OCI-LY7 (cell line): ENCODE results near the gene THPO.

Experiments
- EZH2phosphoT487 ChIP-seq: fragments of 200-600 bp; sonication (generic); IDR thresholded peaks from 2 replicates; pipeline ENCODE4 v1.6.1; 2018; ENCODE audit warnings: low read depth, borderline replicate concordance, mild to moderate bottlenecking, mixed run types, antibody characterized with exemption, low read length, moderate library complexity, mixed read lengths
- TF ChIP-seq, protein P1 (sequence below): fragments of 200-600 bp; sonication (generic); conservative IDR thresholded peaks from 2 replicates; pipeline ENCODE4 v1.5.1; 2014; ENCODE audit warnings: mild to moderate bottlenecking, antibody characterized with exemption, low read length, moderate library complexity, mixed read lengths

DNA sequence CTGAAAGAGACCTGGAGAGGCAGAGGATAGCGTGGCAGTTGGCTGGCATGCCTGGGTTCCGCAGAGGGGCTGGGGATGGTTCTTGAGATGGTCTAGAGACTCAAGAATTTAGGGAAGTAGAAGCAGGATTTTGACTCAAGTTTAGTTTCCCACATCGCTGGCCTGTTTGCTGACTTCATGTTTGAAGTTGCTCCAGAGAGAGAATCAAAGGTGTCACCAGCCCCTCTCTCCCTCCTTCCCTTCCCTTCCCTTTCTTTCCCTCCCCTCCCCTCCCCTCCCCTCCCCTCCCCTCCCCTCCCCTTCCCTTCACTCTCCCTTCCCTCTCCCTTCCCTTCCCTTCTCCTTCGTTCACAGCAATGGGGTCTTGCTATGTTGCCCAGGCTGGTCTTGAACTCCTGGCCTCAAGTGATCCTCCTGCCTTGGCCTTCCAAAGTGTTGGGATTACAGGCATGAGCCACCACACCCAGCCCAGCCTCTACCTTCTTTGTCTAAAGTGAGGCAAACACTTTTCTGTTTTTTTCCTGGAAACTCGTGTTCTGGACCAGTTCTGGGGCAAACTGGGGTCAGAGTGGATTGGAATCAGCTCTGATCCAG, 12.0 kb upstream of the THPO start:
- TF ChIP-seq, protein P1, sequence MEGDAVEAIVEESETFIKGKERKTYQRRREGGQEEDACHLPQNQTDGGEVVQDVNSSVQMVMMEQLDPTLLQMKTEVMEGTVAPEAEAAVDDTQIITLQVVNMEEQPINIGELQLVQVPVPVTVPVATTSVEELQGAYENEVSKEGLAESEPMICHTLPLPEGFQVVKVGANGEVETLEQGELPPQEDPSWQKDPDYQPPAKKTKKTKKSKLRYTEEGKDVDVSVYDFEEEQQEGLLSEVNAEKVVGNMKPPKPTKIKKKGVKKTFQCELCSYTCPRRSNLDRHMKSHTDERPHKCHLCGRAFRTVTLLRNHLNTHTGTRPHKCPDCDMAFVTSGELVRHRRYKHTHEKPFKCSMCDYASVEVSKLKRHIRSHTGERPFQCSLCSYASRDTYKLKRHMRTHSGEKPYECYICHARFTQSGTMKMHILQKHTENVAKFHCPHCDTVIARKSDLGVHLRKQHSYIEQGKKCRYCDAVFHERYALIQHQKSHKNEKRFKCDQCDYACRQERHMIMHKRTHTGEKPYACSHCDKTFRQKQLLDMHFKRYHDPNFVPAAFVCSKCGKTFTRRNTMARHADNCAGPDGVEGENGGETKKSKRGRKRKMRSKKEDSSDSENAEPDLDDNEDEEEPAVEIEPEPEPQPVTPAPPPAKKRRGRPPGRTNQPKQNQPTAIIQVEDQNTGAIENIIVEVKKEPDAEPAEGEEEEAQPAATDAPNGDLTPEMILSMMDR: no peak
- TF ChIP-seq EZH2phosphoT487: no peak
